ENCODE data around the gene IPPK. TPM values are rescaled to one million over a fixed set of nuclear protein-coding genes. Genes with fewer than 3 reads are reported as not detected.

Gene IPPK
- total and polyA plus RNA-seq, 2 donors (not counting 1 experiment from before 2014, with no cell fraction given) = 6.8 to 8.7 TPM

DNA sequence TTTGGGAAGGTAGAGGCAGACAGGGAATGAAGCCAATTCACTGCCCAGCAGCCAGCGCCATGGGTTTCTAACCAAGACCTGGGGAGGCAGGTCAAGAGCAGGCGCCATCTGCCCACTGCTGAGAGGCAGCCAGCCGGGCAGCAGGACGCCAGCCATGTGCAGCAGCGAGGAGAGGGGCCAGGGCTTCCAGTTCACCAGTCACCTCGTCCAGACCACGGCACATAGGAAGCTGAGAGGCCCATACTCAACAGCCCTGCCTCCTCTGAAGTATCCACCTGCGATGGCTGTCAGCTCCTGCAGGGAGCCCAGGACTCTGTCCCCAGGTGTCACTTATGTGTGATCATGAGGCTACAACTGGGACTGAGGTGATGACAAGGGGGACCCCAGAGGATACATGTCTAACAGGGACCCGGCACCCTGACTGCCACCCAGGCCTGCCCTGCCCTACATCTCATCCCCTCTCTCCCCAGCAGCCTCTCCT is 30.1 kb downstream of the IPPK start:
- WGBS (ENCODE audit: insufficient coverage) = 97% methylated on average over 9 of the region's 9 CpGs
- H3K79me2 ChIP-seq (ENCODE audit: control insufficient read depth, insufficient read depth, low read length) = no peaks in the 10 kb centered on the region
- Mint-ChIP-seq H3K27me3 (no peaks in the 10 kb centered on the region), H3K4me1 (no peaks in the 10 kb centered on the region), H3K9me3 (ENCODE audit: insufficient read depth) (no peaks in the 10 kb centered on the region), H3K4me3 (no peak overlapping the region), H3K27ac (no peak overlapping the region)
- no peak for ATAC-seq (ENCODE audit: low read depth)
- ChIA-PET CTCF (interaction anchor here (1.9 kb wide), 1 partner anchor 499 kb away, joined by 5 read pairs; no protein-coding TSS in a partner anchor), POLR2A (no interaction called here)
- no peak for DNase-seq
- no peak for TF ChIP-seq EZH2 (IDR thresholded peaks at IDR 0.05; ENCODE audit: borderline replicate concordance, insufficient read depth, low read depth, low read length, poor library complexity, severe bottlenecking)
- TF ChIP-seq, protein P1, sequence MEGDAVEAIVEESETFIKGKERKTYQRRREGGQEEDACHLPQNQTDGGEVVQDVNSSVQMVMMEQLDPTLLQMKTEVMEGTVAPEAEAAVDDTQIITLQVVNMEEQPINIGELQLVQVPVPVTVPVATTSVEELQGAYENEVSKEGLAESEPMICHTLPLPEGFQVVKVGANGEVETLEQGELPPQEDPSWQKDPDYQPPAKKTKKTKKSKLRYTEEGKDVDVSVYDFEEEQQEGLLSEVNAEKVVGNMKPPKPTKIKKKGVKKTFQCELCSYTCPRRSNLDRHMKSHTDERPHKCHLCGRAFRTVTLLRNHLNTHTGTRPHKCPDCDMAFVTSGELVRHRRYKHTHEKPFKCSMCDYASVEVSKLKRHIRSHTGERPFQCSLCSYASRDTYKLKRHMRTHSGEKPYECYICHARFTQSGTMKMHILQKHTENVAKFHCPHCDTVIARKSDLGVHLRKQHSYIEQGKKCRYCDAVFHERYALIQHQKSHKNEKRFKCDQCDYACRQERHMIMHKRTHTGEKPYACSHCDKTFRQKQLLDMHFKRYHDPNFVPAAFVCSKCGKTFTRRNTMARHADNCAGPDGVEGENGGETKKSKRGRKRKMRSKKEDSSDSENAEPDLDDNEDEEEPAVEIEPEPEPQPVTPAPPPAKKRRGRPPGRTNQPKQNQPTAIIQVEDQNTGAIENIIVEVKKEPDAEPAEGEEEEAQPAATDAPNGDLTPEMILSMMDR (IDR thresholded peaks at IDR 0.05) = no peak
- H3K27me3 ChIP-seq (replicated peaks in 1 of 4; ENCODE audit: control extremely low read depth in 1 of 4, control insufficient read depth in 3 of 4, insufficient read depth in 4 of 4, low read length in 3 of 4) = no peaks in the 10 kb centered on the region
- H4K20me1 ChIP-seq (ENCODE audit: control insufficient read depth, insufficient read depth, low read length, poor library complexity, severe bottlenecking) = no peaks in the 10 kb centered on the region
- H2AFZ ChIP-seq (ENCODE audit: insufficient read depth, low read depth, low read length, poor library complexity, severe bottlenecking) = no peak overlapping the region
- no peak overlapping the region for H3K4me3 ChIP-seq (ENCODE audit: control extremely low read depth in 1 of 5, extremely low read depth in 1 of 5, insufficient read depth in 1 of 5, low read depth in 2 of 5, low read length in 4 of 5)
- no peak overlapping the region for H3K4me2 ChIP-seq (replicated peaks; ENCODE audit: low read depth, low read length, poor library complexity, severe bottlenecking)
- intact Hi-C loops (cut with micrococcal nuclease) = no loop called here
- no peaks in the 10 kb centered on the region for H3K4me1 ChIP-seq (ENCODE audit: control insufficient read depth in 2 of 2, insufficient read depth in 2 of 2, low read length in 2 of 2)
- H3K36me3 ChIP-seq (replicated peaks in 1 of 2; ENCODE audit: control extremely low read depth in 1 of 2, control insufficient read depth in 1 of 2, extremely low read depth in 1 of 2, insufficient read depth in 2 of 2, low read length in 1 of 2) = peaks cover 0 to 82% of the 10 kb centered on the region in 2 experiments
- no peaks in the 10 kb centered on the region for H3K9me3 ChIP-seq (ENCODE audit: control extremely low read depth in 1 of 3, control insufficient read depth in 2 of 3, insufficient read depth in 1 of 3, low read length in 2 of 3)
- no peak overlapping the region for H3K27ac ChIP-seq (ENCODE audit: low read length in 2 of 2)
- H3K9ac ChIP-seq (ENCODE audit: low read length) = no peak overlapping the region

DNA sequence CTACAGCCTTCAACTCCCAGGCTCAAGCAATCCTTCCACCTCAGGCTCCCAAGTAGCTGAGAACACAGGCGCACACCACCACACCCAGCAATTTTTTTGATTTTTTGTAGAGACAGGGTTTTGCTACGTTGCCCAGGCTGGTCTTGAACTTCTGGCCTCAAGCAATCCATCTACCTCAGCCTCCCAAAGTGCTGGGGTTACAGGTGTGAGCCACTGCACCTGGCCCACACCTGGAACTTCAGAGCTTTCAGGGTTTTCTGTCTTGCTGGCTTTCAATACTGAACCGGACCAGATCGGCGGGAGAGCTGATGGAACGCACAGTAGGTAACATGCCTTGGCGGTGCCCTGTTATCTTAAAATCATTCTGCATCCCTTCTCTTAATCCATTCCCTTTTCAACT is 30.8 kb downstream of the IPPK start:
- H3K4me2 ChIP-seq (replicated peaks; ENCODE audit: low read depth, low read length, poor library complexity, severe bottlenecking) = no peak overlapping the region
- ChIA-PET POLR2A (no interaction called here), CTCF (interaction anchor here (1.5 to 1.9 kb wide), 2 partner anchors 498 to 500 kb away, joined by 5 read pairs; no protein-coding TSS in a partner anchor)
- H3K4me3 ChIP-seq (ENCODE audit: control extremely low read depth in 1 of 5, extremely low read depth in 1 of 5, insufficient read depth in 1 of 5, low read depth in 2 of 5, low read length in 4 of 5) = no peak overlapping the region
- no peak overlapping the region for H2AFZ ChIP-seq (ENCODE audit: insufficient read depth, low read depth, low read length, poor library complexity, severe bottlenecking)
- H3K9me3 ChIP-seq (ENCODE audit: control extremely low read depth in 1 of 3, control insufficient read depth in 2 of 3, insufficient read depth in 1 of 3, low read length in 2 of 3) = no peaks in the 10 kb centered on the region
- H3K4me1 ChIP-seq (ENCODE audit: control insufficient read depth in 2 of 2, insufficient read depth in 2 of 2, low read length in 2 of 2) = no peaks in the 10 kb centered on the region
- ATAC-seq (ENCODE audit: low read depth) = no peak
- Mint-ChIP-seq H3K9me3 (ENCODE audit: insufficient read depth) (no peaks in the 10 kb centered on the region), H3K27me3 (no peaks in the 10 kb centered on the region), H3K27ac (no peak overlapping the region), H3K4me1 (no peaks in the 10 kb centered on the region), H3K4me3 (no peak overlapping the region)
- no peak for DNase-seq
- no peaks in the 10 kb centered on the region for H3K27me3 ChIP-seq (replicated peaks in 1 of 4; ENCODE audit: control extremely low read depth in 1 of 4, control insufficient read depth in 3 of 4, insufficient read depth in 4 of 4, low read length in 3 of 4)
- 100% methylated on average over 5 of the region's 7 CpGs for WGBS (ENCODE audit: insufficient coverage)
- no peaks in the 10 kb centered on the region for H4K20me1 ChIP-seq (ENCODE audit: control insufficient read depth, insufficient read depth, low read length, poor library complexity, severe bottlenecking)
- no peak overlapping the region for H3K27ac ChIP-seq (ENCODE audit: low read length in 2 of 2)
- intact Hi-C loops (cut with micrococcal nuclease) = no loop called here
- no peaks in the 10 kb centered on the region for H3K79me2 ChIP-seq (ENCODE audit: control insufficient read depth, insufficient read depth, low read length)
- TF ChIP-seq, protein P1 (IDR thresholded peaks at IDR 0.05) = no peak
- TF ChIP-seq EZH2 (IDR thresholded peaks at IDR 0.05; ENCODE audit: borderline replicate concordance, insufficient read depth, low read depth, low read length, poor library complexity, severe bottlenecking) = no peak
- H3K36me3 ChIP-seq (replicated peaks in 1 of 2; ENCODE audit: control extremely low read depth in 1 of 2, control insufficient read depth in 1 of 2, extremely low read depth in 1 of 2, insufficient read depth in 2 of 2, low read length in 1 of 2) = peaks cover 0 to 81% of the 10 kb centered on the region in 2 experiments
- no peak overlapping the region for H3K9ac ChIP-seq (ENCODE audit: low read length)
